Endothelial cell of umbilical vein (primary cell): ENCODE data around the gene SPG7.

Experiments
- POLR2A ChIP-seq: IDR thresholded peaks from 2 replicates; pipeline ENCODE4 v1.6.1; 2012; ENCODE audit warnings: low read depth, mild to moderate bottlenecking, control low read depth, low read length
- TF ChIP-seq, protein P1 (sequence below), 2 donors: IDR thresholded peaks; 1 replicate in 1 of 2; 2 replicates in 1 of 2; pipeline ENCODE4 v1.5.1; 2011; ENCODE audit warnings: low read length in 2 of 2, mild to moderate bottlenecking in 2 of 2, moderate library complexity in 2 of 2, control low read depth in 1 of 2, inconsistent platforms in 1 of 2, low read depth in 1 of 2; ENCODE audit not compliant: insufficient read depth in 1 of 2; ENCODE audit errors: extremely low read depth in 1 of 2
- TF ChIP-seq, protein P2 (sequence below): IDR thresholded peaks from 2 replicates; pipeline ENCODE4 v1.6.1; 2011; ENCODE audit not compliant: insufficient read depth, insufficient read length

DNA sequence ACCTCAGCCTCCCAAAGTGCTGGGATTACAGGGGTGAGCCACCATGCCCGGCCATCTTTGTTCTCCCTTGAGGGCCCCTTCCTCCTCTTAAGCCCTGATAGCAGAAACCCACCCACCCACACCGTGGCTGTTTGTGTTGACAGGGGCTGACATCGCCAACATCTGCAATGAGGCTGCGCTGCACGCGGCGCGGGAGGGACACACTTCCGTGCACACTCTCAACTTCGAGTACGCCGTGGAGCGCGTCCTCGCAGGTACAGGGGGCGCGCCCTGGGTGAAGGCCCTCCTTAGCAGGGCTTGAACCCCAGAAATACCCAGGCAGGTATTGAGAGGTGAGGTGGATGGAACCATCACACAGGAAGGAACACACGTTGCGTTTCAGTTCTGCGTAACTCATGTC is 39.7 kb downstream of the SPG7 start:
- TF ChIP-seq, protein P1, sequence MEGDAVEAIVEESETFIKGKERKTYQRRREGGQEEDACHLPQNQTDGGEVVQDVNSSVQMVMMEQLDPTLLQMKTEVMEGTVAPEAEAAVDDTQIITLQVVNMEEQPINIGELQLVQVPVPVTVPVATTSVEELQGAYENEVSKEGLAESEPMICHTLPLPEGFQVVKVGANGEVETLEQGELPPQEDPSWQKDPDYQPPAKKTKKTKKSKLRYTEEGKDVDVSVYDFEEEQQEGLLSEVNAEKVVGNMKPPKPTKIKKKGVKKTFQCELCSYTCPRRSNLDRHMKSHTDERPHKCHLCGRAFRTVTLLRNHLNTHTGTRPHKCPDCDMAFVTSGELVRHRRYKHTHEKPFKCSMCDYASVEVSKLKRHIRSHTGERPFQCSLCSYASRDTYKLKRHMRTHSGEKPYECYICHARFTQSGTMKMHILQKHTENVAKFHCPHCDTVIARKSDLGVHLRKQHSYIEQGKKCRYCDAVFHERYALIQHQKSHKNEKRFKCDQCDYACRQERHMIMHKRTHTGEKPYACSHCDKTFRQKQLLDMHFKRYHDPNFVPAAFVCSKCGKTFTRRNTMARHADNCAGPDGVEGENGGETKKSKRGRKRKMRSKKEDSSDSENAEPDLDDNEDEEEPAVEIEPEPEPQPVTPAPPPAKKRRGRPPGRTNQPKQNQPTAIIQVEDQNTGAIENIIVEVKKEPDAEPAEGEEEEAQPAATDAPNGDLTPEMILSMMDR (IDR thresholded peaks at IDR 0.05; ENCODE audit: extremely low read depth in 1 of 2, insufficient read depth in 1 of 2, low read depth in 1 of 2, low read length in 2 of 2): no peak
- TF ChIP-seq, protein P2, sequence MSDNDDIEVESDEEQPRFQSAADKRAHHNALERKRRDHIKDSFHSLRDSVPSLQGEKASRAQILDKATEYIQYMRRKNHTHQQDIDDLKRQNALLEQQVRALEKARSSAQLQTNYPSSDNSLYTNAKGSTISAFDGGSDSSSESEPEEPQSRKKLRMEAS: no peak
- no peak for TF ChIP-seq POLR2A
